H1 (cell line): ENCODE measurements around the gene TRIM32. TPM values are rescaled to one million over a fixed set of nuclear protein-coding genes. Genes with fewer than 3 reads are reported as not detected.

Experiments
- ASH2L ChIP-seq: fragments of 200-600, 300-600 bp; sonication (generic); IDR thresholded peaks from one replicate; pipeline ENCODE4 v1.7.1; 2017; ENCODE audit warnings: low read length
- BRCA1 ChIP-seq: IDR thresholded peaks from 2 replicates; pipeline ENCODE4 v1.6.1; 2012; ENCODE audit warnings: low read depth, low read length, improper control_type of control experiment
- CHD1 ChIP-seq: IDR thresholded peaks from 2 replicates; pipeline ENCODE4 v1.6.1; 2012; ENCODE audit warnings: low read depth, low read length, improper control_type of control experiment
- FOSL1 ChIP-seq: IDR thresholded peaks from 2 replicates; pipeline ENCODE4 v1.6.1; 2011; ENCODE audit warnings: mild to moderate bottlenecking, low read depth, low read length, moderate library complexity; ENCODE audit not compliant: insufficient read depth
- RAD21 ChIP-seq, 2 experiments: IDR thresholded peaks in 1 of 2; conservative IDR thresholded peaks in 1 of 2; 2 replicates each; pipeline ENCODE4 v1.6.1; 2011; ENCODE audit warnings: low read depth in 2 of 2, low read length in 2 of 2, improper control_type of control experiment in 1 of 2, inconsistent platforms in 1 of 2, mild to moderate bottlenecking in 1 of 2, moderate library complexity in 1 of 2
- SIX5 ChIP-seq: IDR thresholded peaks from 2 replicates; pipeline ENCODE4 v1.6.1; 2011; ENCODE audit warnings: mild to moderate bottlenecking, low read depth, low read length
- TAF1 ChIP-seq: IDR thresholded peaks from 2 replicates; pipeline ENCODE4 v1.6.1; 2011; ENCODE audit warnings: mild to moderate bottlenecking, low read depth, low read length
- TCF12 ChIP-seq: IDR thresholded peaks from 2 replicates; pipeline ENCODE4 v1.6.1; 2011; ENCODE audit warnings: low read depth, mild to moderate bottlenecking, low read length
- polyA plus RNA-seq, 7 experiments: library from polyadenylated mRNA; depleted of rRNA in 3 of 7; stranded (reverse) in 5 of 7; unstranded in 2 of 7; fragments of >200 nt in 5 of 7; fragments of 200-250 nt in 2 of 7; gene quantifications; 1 replicate in 5 of 7; 2 replicates in 1 of 7; 4 replicates in 1 of 7; pipeline versions ENCODE4 v1.2.1 to v1.2.3, GENCODE V29; 2011 to 2013; ENCODE audit warnings: missing spikeins in 2 of 7, mixed read lengths in 2 of 7
- total RNA-seq: library from RNA; stranded (reverse); fragmentation: NEBNext Ultra II Directional; extraction: Animal tissue kit (Norgen Biotek cat#: 25700); gene quantifications from 2 replicates; pipeline ENCODE4 v1.2.1, GENCODE V29; 2021

The TRIM32 gene
- total and polyA plus RNA-seq, 2 of the 8 experiments (the other 6 are each of a cell fraction or from before 2014, with no cell fraction given): 10.5 to 17.3 TPM

GRCh38 chr9:116653348-116654058 lies 33.6 kb upstream of the TRIM32 start (continued):
- TF ChIP-seq RAD21 (IDR thresholded peaks at IDR 0.05 in 1 of 2, conservative IDR thresholded peaks at IDR 0.05 in 1 of 2; ENCODE audit: low read depth in 2 of 2, low read length in 2 of 2): no peak
- TF ChIP-seq CHD1: no peak
- TF ChIP-seq TAF1: no peak
- no peak for TF ChIP-seq SIX5
- no peak for TF ChIP-seq BRCA1
- no peak for TF ChIP-seq ASH2L
- no peak for TF ChIP-seq FOSL1
- TF ChIP-seq TCF12: no peak
